Stimulated activated CD8-positive, alpha-beta memory T cell treated with anti-CD3 and anti-CD28 coated beads, Interleukin-15, amount 100 ng/mL, for 48 hours (primary cell): Measurements from ENCODE around the gene CYP4F2.
"Not testable (repeated sequence)": the region's sequence is repeated elsewhere in the genome, so short reads cannot be mapped to it uniquely, and the experiment has no call there.

Source experiments
- DNase-seq, 2 donors: peaks; one replicate each; pipeline ENCODE4 v3.0.0-alpha.2; 2020; ENCODE audit warnings: low read depth in 2 of 2

The CYP4F2 gene

GRCh38 chr19:15897738-15898276 lies at the start of gene CYP4F2:
CYP4F2 (minus strand) TSS chr19:15898074; CDS start chr19:15897611, 463 bp downstream.
- no peak for DNase-seq

GRCh38 chr19:15945301-15945700 lies 47.4 kb upstream of the CYP4F2 start:
- no peak for DNase-seq

DNA sequence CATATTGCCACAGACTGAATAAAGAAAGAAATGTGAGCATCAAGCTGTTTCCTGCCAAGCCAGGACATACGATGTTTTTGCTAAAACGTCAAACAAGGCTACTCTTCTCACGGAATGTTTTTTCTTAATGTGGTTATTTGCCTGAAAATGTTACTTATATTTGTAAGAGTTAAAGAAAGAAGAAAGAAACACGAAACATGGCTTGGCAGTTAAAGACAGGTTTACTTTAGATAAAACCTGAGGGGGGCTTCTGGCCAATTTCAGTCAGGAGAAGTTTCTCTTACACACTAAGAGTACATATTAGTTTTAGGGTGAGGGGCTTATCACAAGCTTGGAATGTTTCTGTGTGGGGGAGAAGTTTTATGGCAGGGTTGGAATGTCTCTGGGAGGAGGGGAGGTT lies 46.5 kb upstream of the CYP4F2 start:
- DNase-seq, result no peak

GRCh38 chr19:15937771-15938170 lies 39.9 kb upstream of the CYP4F2 start:
- no peak for DNase-seq

GRCh38 chr19:15936950-15937349 lies 39.1 kb upstream of the CYP4F2 start:
- DNase-seq, result no peak

- no peak for DNase-seq
These were observed 38.3 kb upstream of the CYP4F2 start for GRCh38 chr19:15936173-15936572.

- no peak for DNase-seq
These were observed 37.4 kb upstream of the CYP4F2 start for GRCh38 chr19:15935167-15935702.

- DNase-seq, result no peak
These were observed 36.6 kb upstream of the CYP4F2 start, which contains the start of gene CYP4F11 for GRCh38 chr19:15934332-15935078. CYP4F11 (minus strand) TSS chr19:15934529; CDS start chr19:15934408, 121 bp downstream.

GRCh38 chr19:15933761-15934331 lies 36.0 kb upstream of the CYP4F2 start:
- DNase-seq, result peak in 1 of 2 donors; percentile 11

GRCh38 chr19:15928321-15928720 lies 30.4 kb upstream of the CYP4F2 start:
- no peak for DNase-seq

GRCh38 chr19:15926484-15926883 lies 28.6 kb upstream of the CYP4F2 start:
- no peak for DNase-seq

- DNase-seq, result no peak
These were observed 25.8 kb upstream of the CYP4F2 start for GRCh38 chr19:15923702-15924101.

DNA sequence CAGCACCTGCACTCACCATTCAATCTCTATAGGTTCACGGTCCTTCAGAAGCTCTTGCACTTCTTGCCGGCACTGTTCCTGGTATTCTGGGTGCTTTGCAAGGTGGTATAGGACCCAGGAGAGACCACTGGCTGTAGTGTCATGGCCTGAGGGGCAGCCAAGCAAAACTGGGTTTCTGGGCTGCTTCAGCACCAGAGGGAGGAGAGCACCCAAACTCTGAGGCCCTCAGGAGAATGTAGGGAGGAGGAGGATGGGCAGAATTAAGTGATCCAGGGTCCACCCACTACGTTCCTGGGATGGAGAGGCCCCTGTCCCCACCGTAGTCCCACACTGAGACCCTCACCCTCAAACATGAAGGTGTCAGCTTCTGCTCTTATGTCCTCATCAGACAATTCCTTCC lies 24.1 kb upstream of the CYP4F2 start:
- DNase-seq, result no peak

DNA sequence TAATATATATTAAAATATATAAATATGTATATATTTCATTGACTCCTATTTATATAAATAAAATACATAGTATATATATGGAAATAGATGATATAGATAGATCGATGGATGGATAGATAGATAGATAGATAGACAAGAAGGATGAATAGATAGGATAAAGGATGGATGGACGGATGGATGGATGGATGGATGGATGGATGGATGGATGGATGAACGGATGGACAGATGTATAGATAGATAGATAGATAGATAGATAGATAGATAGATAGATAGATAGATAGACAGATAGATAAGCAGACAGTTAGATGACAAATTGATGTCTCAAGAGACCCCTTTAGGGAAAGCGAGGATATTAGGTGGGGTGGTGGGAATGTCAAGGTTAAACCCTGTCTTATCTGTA lies 21.4 kb upstream of the CYP4F2 start:
- no peak for DNase-seq

GRCh38 chr19:15915109-15915508 lies 17.2 kb upstream of the CYP4F2 start:
- DNase-seq, result no peak

DNA sequence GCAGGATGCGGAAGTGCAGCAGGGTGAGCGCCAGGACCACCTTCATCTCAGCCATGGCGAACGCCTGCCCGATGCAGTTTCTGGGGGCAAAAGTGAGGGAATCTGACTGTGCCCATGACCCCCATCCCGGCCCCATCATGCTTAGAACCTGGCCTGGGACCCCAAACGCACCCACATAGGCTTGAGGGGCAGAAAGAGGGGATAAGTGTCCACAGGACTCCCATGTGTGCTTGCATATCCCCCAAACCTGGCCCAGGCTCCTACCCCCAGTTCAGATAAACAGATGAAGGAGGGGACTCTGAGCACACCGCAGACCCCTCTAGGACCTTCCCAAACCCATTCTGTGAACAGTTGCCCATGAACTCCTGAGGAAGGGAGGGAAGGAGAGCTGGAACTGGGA lies 16.0 kb upstream of the CYP4F2 start:
- no peak for DNase-seq

DNA sequence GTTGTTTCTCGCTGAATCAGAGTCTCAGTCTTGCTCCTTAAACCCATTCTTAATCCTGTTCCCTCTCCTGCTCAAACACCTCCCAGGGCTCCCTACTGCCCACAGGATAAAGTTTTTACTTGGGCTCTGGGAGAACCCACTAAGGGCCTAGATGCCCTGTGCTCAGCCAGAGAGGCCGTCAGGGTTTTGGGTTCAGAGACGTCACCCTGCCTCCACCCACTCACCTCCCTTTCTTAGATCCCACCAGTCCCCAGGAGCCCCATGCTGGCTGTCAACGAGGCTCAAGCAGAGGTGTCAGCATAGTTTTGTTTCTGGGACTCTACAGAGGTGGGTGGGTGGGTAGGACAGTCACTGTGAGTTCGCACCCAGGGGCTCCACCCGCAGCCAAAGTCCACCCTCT lies 15.5 kb upstream of the CYP4F2 start:
- no peak for DNase-seq

- DNase-seq, result no peak
These were observed 13.8 kb upstream of the CYP4F2 start for GRCh38 chr19:15911599-15912235.

DNA sequence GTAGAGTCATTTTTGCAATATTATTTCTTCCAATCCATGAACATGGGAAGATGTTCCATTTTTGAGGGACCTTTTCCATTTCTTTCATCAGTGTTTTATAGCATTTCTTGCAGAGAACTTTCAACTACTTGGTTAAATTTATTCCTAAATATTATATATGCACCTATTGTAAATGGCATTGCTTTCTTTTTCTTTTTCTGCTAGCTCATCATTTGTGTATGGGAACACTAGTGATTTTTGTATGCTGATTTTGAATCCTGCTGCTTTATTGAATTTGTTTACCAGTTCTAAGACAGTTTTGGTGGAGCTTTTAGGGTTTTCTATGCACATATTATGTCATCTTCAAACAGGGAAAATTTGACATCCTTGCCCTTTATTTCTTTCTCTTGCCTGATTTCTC lies 7.2 kb upstream of the CYP4F2 start:
- DNase-seq, result no peak

DNA sequence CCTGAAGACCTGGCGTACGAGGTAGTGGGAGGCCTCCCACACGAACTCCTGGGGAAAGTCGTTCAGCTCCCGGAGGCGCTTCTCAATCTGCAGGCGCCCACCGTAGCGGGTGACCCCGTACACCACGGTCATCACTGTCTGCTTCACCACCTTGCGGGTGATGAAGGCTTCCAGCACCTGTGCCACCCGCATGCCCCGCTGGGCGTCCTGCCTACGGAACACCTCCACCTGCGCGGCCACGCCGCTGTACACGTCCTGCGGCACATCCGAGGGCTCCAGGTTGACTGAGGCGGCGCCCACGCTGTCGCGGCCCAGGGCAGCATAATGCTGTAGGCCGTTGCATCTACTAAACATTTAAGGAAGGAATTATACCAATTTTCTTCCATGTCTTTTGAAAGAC lies 5.0 kb upstream of the CYP4F2 start:
- not testable (repeated sequence) for DNase-seq

- DNase-seq, result no peak
These were observed 4.4 kb upstream of the CYP4F2 start for GRCh38 chr19:15902254-15902653.

- no peak for DNase-seq
These were observed 2.6 kb upstream of the CYP4F2 start for GRCh38 chr19:15900504-15900903.
